ENCODE data around the gene RAB6A. TPM values are rescaled to one million over a fixed set of nuclear protein-coding genes. Genes with fewer than 3 reads are reported as not detected.
A peak's percentile ranks its signal among the peaks of the same experiment; 100 is the strongest.

RAB6A gene
- total and polyA plus RNA-seq, 10 of the 15 experiments (the other 5 are each of a cell fraction or from before 2014, with no cell fraction given): 9.8 to 107 (median 34.1) TPM

DNA sequence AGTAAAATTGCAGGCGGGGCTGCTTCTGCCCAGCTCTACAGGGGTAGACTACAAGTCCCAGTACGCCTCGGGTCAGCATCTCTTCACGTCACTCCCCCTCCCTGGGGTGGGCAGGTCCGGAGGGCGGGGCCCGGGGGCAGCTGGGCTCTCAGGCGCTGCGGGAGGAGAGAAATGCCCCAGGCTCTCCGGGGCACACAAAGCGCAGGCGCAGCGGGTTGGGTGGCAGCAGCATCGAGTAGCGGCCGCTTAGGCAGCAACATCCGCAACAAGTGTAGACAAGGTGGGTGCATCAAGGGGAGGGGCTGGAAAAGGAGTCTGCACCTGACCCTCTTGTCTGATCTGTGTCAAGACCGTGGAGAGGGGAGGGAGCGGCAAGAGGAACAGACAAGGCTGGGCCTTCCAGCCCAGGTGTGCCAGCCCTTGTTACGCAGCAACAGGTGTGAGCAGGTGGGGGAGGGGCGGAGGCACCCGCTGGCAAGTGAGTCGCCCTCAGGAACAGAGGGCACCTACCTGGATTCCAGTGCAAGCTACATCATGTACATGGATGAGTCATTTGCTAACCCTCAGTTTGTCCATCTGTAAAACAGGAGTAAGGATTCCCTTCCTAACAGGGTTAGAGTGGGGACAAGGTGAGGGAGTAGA, 113.3 kb downstream of the RAB6A start (continued):
- TF ChIP-seq RAD51 (IDR thresholded peaks at IDR 0.05): no peak
- TF ChIP-seq, protein P1, sequence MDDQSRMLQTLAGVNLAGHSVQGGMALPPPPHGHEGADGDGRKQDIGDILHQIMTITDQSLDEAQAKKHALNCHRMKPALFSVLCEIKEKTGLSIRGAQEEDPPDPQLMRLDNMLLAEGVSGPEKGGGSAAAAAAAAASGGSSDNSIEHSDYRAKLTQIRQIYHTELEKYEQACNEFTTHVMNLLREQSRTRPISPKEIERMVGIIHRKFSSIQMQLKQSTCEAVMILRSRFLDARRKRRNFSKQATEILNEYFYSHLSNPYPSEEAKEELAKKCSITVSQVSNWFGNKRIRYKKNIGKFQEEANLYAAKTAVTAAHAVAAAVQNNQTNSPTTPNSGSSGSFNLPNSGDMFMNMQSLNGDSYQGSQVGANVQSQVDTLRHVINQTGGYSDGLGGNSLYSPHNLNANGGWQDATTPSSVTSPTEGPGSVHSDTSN (IDR thresholded peaks at IDR 0.05; ENCODE audit: insufficient replicate concordance, low read depth, low read length): no peak
- TF ChIP-seq, protein P2, sequence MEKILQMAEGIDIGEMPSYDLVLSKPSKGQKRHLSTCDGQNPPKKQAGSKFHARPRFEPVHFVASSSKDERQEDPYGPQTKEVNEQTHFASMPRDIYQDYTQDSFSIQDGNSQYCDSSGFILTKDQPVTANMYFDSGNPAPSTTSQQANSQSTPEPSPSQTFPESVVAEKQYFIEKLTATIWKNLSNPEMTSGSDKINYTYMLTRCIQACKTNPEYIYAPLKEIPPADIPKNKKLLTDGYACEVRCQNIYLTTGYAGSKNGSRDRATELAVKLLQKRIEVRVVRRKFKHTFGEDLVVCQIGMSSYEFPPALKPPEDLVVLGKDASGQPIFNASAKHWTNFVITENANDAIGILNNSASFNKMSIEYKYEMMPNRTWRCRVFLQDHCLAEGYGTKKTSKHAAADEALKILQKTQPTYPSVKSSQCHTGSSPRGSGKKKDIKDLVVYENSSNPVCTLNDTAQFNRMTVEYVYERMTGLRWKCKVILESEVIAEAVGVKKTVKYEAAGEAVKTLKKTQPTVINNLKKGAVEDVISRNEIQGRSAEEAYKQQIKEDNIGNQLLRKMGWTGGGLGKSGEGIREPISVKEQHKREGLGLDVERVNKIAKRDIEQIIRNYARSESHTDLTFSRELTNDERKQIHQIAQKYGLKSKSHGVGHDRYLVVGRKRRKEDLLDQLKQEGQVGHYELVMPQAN (conservative IDR thresholded peaks at IDR 0.05): no peak
- TF ChIP-seq, protein P3, sequence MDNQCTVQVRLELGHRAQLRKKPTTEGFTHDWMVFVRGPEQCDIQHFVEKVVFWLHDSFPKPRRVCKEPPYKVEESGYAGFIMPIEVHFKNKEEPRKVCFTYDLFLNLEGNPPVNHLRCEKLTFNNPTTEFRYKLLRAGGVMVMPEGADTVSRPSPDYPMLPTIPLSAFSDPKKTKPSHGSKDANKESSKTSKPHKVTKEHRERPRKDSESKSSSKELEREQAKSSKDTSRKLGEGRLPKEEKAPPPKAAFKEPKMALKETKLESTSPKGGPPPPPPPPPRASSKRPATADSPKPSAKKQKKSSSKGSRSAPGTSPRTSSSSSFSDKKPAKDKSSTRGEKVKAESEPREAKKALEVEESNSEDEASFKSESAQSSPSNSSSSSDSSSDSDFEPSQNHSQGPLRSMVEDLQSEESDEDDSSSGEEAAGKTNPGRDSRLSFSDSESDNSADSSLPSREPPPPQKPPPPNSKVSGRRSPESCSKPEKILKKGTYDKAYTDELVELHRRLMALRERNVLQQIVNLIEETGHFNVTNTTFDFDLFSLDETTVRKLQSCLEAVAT (IDR thresholded peaks at IDR 0.05): no peak
- peak; percentile 73 for TF ChIP-seq SIX5 (IDR thresholded peaks at IDR 0.05; ENCODE audit: low read depth, low read length, severe bottlenecking)
- peak; percentile 92 for TF ChIP-seq CREB1 (IDR thresholded peaks at IDR 0.05; ENCODE audit: low read depth)
- TF ChIP-seq, protein P4, sequence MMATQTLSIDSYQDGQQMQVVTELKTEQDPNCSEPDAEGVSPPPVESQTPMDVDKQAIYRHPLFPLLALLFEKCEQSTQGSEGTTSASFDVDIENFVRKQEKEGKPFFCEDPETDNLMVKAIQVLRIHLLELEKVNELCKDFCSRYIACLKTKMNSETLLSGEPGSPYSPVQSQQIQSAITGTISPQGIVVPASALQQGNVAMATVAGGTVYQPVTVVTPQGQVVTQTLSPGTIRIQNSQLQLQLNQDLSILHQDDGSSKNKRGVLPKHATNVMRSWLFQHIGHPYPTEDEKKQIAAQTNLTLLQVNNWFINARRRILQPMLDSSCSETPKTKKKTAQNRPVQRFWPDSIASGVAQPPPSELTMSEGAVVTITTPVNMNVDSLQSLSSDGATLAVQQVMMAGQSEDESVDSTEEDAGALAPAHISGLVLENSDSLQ (IDR thresholded peaks at IDR 0.05): peak; percentile 39
- TF ChIP-seq, protein P5, sequence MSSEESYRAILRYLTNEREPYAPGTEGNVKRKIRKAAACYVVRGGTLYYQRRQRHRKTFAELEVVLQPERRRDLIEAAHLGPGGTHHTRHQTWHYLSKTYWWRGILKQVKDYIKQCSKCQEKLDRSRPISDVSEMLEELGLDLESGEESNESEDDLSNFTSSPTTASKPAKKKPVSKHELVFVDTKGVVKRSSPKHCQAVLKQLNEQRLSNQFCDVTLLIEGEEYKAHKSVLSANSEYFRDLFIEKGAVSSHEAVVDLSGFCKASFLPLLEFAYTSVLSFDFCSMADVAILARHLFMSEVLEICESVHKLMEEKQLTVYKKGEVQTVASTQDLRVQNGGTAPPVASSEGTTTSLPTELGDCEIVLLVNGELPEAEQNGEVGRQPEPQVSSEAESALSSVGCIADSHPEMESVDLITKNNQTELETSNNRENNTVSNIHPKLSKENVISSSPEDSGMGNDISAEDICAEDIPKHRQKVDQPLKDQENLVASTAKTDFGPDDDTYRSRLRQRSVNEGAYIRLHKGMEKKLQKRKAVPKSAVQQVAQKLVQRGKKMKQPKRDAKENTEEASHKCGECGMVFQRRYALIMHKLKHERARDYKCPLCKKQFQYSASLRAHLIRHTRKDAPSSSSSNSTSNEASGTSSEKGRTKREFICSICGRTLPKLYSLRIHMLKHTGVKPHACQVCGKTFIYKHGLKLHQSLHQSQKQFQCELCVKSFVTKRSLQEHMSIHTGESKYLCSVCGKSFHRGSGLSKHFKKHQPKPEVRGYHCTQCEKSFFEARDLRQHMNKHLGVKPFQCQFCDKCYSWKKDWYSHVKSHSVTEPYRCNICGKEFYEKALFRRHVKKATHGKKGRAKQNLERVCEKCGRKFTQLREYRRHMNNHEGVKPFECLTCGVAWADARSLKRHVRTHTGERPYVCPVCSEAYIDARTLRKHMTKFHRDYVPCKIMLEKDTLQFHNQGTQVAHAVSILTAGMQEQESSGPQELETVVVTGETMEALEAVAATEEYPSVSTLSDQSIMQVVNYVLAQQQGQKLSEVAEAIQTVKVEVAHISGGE (CRISPR knock-in tag; IDR thresholded peaks at IDR 0.05): no peak
- no peak for TF ChIP-seq NFYB (IDR thresholded peaks at IDR 0.05; ENCODE audit: insufficient read depth, low read depth, low read length)
- TF ChIP-seq SRF (IDR thresholded peaks at IDR 0.05; ENCODE audit: low read depth in 2 of 2, low read length in 2 of 2): no peak
- TF ChIP-seq POLR2AphosphoS5 (IDR thresholded peaks at IDR 0.05; ENCODE audit: low read length): no peak
- TF ChIP-seq WRNIP1 (IDR thresholded peaks at IDR 0.05; ENCODE audit: borderline replicate concordance, low read depth, low read length): no peak
- no peak for TF ChIP-seq ZNF622 (IDR thresholded peaks at IDR 0.05)

All from GM12878 (cell line).